GM21390 (cell line): ENCODE results near the gene GCDH.

Experiments
- ATAC-seq: cut with Tn5 transposase; IDR thresholded peaks from one replicate; pipeline ENCODE4 v1.9.1; 2021; ENCODE audit not compliant: unreplicated experiment

The GCDH gene

DNA sequence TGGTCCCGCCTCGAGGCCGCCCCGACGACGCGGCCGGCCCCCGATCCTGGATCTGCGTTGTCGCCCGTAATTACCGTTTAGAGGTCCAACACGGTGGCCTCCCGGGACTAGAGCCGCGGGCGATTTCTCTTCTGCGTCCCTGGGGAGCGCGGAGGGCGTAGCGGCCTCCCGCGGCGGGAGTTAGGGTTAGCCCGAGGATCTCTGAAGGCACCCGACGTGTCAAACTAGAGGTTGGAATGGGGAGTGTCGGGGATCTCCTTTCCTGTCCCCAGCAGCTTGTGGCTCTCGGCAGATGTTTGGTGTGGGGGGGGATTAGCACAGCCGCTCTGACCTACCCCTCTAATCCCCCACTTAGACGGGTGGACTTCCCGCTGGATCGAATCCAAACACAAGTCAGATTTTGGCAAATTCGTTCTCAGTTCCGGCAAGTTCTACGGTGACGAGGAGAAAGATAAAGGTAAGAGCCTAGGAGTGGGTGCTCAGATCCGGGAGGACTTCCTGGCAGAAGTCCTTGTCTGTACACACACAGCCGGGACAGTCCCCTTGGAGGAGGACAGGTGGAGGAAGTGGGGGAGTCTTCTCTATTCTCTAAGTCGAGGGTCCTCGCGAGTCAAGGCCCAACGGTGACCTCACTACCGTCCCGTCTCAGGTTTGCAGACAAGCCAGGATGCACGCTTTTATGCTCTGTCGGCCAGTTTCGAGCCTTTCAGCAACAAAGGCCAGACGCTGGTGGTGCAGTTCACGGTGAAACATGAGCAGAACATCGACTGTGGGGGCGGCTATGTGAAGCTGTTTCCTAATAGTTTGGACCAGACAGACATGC is 48.0 kb downstream of the GCDH start:
- ATAC-seq: no peak

DNA sequence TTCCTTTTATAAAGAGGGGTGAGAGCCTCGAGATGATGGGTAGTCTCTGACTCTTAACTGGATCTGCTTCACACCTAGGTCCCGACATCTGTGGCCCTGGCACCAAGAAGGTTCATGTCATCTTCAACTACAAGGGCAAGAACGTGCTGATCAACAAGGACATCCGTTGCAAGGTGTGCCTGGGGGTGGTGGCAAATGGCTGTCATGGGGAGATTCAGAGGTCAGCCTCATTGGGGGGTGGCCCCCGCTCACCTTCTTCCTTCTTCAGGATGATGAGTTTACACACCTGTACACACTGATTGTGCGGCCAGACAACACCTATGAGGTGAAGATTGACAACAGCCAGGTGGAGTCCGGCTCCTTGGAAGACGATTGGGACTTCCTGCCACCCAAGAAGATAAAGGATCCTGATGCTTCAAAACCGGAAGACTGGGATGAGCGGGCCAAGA is 49.0 kb downstream of the GCDH start:
- ATAC-seq: no peak

DNA sequence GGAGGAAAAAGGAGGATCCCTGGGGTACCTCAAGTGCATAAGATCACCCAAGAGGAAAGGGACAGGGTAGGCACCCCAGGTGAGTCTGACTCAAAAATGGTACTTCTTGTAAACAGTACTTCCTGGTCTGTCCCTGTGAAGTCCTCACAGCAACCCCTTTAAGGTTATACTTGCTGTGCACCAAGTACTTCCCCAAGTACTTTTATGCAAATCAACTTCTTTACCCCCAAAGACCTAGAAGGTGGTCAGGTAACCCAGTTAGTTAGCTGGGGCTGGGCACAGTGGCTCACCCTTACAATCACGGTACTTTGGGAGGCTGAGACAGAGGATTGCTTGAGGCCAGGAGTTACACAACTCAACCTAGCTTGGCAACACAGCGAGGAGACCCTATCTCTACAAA is 49.9 kb downstream of the GCDH start:
- ATAC-seq: no peak

GRCh38 chr19:12943437-12944044 is 52.6 kb downstream of the GCDH start:
- no peak for ATAC-seq

GRCh38 chr19:12944104-12944674 is 53.2 kb downstream of the GCDH start:
- ATAC-seq: no peak

- ATAC-seq: peak; percentile 60
Measured at GRCh38 chr19:12945479-12946091, 54.6 kb downstream of the GCDH start, which contains the start of gene RAD23A. RAD23A (plus strand) TSS chr19:12945862; CDS start chr19:12945949, 87 bp downstream.

- peak; percentile 28 for ATAC-seq
Measured at GRCh38 chr19:12946092-12946721, 55.2 kb downstream of the GCDH start.

DNA sequence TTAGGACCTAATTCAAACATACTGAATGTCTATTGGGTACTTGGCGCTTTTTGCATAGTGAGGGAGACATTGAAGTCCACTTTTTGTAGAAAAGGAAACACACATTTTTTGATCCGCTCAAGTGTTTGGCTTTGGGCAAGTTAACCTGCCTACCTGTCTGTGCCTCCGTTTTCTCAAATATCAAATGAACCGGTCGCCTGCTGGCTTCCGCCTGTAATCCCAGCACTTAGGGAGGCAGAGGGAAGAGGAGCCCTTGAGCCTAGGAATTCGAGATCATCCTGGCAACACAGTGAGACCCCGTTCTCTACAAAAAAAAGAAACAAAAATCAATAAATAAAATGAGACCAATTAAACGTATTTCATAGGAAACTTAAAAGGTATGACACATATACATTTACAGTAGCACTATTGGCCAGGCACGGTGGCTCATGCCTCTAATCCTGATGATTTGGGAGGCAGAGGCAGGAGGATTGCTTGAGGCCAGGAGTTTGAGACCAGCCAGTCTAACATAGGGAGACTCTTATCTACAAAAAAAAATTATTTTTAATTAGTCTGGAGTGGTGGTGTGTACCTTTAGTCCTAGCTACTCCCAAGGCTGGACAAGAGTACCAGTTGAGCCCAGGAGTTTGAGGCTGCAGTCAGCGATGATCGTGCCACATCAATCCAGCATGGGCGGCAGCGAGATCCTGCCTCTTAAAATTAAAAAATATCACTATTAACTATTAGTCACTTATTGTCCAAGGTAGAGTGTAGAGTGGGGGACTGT is 56.0 kb downstream of the GCDH start:
- ATAC-seq: no peak

DNA sequence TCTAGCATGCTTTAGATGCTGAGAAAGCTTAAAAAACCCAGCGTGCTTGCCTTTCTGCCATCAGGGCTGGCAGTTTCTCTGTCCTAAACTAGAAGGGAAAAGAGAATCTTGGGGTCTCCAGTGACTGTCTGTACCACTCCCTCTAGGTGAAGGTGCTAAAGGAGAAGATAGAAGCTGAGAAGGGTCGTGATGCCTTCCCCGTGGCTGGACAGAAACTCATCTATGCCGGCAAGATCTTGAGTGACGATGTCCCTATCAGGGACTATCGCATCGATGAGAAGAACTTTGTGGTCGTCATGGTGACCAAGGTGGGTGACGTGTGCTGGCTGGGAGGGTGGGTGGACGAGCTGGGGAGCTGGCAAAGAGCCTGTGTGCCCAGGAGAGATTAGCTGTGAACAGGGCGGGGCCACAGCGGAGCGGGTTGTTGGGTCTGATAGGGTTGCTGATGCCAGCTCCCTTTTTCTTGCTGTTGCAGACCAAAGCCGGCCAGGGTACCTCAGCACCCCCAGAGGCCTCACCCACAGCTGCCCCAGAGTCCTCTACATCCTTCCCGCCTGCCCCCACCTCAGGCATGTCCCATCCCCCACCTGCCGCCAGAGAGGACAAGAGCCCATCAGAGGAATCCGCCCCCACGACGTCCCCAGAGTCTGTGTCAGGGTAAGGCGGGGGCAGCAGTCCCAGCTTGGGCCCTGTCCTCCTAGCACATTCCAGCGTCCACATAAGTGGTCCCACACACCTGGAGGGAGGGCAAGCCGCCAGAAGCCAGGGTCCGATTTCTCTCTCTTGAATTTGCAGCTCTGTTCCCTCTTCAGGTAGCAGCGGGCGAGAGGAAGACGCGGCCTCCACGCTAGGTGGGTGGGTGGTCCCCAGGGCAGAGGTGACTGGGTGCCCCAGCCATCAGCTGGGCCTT is 57.0 kb downstream of the GCDH start:
- no peak for ATAC-seq

DNA sequence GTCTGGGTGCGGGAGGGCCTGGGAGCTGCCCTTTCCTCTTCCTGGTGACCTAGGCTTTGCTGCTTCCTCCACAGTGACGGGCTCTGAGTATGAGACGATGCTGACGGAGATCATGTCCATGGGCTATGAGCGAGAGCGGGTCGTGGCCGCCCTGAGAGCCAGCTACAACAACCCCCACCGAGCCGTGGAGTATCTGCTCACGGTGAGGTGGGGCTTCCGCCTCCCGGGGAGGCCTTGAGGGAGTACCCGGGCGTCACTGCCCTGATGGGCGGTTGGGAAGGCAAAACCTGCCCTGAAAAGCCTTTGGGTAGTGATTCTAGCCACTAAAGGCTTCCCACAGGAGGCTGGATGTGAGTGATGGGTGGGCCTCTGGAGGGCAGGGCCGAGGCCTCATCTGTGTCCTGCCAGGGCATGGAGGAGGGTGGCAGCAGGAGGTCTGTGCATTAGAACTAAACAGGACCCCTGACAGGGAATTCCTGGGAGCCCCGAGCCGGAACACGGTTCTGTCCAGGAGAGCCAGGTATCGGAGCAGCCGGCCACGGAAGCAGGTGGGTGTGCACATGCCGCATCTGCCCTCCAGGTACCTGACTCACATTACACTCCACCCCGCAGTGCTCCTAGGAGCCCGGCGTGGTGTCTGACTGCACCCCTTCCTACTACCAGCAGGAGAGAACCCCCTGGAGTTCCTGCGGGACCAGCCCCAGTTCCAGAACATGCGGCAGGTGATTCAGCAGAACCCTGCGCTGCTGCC is 57.8 kb downstream of the GCDH start:
- ATAC-seq: no peak
